CD4-positive, alpha-beta T cell treated with Interleukin-21 for 1 hour (primary cell): ENCODE measurements around the gene MGAT3.

Source experiments
- DNase-seq: peaks from one replicate; pipeline ENCODE4 v3.0.0-alpha.2; 2020

Gene MGAT3

GRCh38 chr22:39453765-39454378 is 2.9 kb upstream of the MGAT3 start:
- no peak for DNase-seq

DNA sequence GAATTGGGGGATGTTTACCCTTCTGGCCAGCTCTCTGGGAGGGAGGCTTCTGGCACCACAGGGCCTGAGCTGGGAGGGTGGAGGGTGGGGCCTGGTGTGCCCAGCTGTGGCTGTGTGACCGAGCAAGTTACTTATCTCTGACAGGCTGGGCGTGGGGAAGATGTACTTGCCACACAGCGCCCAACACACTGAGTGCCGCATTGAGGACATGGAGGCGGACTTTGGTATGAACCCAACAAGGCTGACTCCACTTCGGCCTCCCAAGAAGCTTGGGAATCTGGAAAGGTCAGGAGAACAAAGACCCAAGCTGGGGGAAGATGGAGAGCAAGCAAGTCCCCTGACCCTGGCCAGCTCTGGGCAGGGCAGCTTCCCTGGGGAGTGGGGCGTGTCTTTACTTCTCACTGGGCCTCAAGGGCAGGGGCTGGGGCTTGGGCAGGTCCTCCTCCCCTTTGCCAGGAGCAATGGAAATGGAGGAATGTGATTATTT is 2.4 kb upstream of the MGAT3 start:
- DNase-seq: no peak

- DNase-seq: no peak
Measured at GRCh38 chr22:39457198-39457555, 365 bp downstream of the MGAT3 start.

GRCh38 chr22:39457556-39458443 is 988 bp downstream of the MGAT3 start:
- DNase-seq: no peak

DNA sequence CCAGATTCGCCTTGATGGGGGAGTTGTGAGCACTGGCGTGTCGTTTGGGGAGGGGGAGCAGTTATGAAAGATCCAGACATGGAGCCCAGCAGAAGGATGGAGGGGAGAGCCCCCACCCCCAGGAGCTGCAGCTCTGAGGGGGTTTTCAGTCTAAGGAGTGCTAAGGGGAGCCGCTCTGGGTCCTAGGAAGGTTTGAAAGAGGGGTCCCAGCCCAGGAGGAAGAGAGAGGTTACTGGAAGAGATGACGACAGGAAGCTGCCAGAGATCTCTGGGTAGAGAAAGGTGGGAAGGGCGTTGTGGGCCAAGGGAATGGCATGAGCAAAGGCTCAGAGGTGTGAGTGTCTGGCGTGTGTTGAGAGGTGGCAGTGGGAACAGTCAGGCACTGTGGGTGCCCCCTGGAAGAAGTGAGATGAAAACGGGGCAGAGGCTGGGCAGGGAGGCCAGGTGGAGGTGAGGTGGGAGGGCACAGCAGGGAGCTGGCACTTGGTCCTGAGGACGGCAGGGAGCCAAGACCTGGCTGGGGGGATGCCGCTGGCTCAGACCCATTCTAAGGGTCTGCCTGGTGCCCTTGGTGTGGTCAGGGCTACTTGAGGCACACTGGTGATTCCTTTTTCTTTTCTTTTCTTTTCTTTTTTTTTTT is 1.8 kb downstream of the MGAT3 start:
- DNase-seq: no peak

- DNase-seq: no peak
Measured at GRCh38 chr22:39459681-39460080, 2.9 kb downstream of the MGAT3 start.

- DNase-seq: no peak
Measured at GRCh38 chr22:39462443-39463221, 5.8 kb downstream of the MGAT3 start.

GRCh38 chr22:39463277-39463676 is 6.5 kb downstream of the MGAT3 start:
- DNase-seq: no peak

DNA sequence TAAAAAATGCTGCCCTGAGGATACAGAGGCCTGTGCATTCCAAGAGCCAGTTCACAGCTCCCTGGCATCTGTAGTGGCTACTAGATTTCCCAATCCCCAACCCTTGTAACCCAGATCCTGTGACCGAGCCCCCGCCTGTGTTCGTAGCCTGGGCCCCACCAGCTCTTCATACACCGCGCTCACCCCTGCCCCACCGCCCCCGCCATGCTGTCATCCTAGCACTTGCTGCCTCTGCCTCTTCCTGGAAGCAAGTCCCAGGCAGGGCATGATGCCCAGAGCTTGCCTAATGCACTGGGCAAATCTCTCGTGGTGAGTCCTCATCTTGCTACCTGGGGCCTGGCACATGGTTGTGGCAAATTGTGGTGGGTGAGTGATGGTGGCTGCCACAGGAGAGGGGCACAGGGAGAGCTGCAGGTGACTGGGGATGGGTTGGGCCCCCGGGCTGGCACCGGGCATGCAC is 7.1 kb downstream of the MGAT3 start:
- DNase-seq: no peak

DNA sequence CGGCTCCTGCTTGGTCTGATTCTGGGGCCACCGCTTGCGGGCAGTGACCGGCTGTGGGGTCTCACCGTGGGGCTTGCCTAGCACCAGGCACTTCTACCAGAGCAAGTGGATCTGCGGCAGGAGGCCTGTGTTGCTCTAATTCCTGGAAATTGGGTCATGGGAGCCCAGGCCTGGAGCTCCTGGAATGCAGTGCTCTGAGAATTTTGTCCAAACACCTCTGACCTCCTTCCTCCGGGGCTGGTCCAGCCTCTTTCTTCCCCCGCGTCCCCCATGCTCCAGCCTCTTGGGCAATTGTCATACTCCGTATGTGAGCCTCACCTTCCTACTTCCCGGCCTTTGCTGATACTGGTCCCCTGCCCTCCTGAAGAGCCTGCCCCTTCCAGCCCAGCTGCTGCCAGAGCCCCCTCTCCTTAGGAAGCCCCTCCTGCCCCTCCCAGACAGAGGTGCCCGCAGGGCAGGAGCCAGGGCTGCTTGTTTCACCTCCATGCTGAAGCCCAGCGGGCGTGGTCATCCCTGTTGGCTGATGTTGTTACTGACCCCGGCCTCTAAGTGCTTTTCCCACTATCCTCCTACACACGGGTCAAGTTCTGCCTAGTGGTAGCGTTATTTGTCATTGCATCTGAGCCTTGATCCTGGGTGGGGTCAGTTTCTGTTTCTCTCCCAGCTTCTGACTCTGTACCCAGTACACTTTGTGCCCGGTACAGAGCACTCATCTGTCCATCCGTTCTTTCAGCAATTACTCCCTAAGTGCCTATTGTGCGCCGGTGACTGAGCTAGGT is 9.6 kb downstream of the MGAT3 start:
- DNase-seq: no peak

DNA sequence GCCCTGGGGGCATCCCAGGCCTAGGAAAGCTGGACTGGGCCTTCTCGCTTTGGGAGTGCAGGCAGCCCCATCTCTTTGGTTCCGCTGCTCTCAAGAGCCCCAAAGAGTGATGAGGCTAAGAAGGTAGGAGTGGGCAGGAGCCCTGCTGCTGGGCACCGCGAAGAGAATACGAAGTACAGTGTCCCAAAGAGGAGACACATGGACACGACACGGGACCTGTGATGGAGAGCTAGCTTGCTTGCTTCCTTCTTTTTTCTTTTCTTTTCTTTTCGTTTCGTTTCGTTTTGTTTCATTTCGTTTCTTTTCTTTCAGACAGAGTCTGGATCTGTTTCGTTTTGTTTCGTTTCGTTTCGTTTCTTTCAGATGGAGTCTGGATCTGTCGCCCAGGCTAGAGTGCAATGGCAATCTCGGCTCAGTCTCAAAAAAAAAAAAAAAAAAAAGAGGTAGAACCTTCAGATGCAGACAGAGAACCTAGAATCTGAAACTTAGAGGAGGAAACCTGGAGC is 10.6 kb downstream of the MGAT3 start:
- no peak for DNase-seq

GRCh38 chr22:39468487-39469325 is 11.9 kb downstream of the MGAT3 start:
- DNase-seq: no peak

- DNase-seq: no peak
Measured at GRCh38 chr22:39469326-39469680, 12.5 kb downstream of the MGAT3 start.

GRCh38 chr22:39469681-39470450 is 13.1 kb downstream of the MGAT3 start:
- DNase-seq: no peak

DNA sequence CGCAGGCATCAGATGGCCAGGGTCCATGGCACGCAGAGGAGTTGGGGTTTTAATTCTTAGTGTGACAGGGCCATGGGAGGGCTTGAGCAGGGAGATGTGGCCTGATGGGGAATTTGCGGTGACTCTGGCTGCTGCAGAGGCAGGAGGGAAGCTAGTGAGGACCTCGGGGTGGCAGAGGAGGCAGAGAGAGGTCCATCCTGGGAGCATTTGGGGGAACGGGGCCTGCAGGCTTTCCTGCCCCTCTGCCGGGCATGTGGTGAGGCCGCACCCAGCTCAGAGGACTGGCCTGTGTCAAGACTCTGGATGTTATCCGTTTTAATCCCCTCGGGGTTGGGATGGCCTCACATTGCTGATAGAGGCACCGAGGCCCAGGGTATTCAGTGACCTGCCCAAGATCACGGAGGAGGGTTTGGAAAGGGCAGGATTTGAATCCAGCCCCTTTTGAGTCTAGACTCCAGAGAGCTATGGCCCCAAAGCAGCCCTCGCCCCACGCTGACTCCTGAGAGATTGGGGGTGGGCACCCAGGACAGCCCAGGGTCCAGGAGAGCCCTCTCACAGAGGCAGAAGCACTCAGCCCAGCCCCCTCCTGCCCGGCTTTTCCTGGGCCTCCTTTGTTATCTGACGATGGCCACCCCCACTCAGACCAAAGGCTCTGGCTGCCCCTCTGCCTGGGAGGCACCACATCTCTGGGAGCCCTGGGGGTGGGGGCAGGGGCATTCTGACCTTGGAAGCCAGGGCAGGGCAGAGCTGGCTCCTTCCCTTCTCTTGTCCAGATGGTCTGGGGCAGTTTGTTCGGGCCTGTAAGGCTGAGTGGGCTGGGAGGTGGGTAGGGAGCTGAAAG is 13.9 kb downstream of the MGAT3 start:
- no peak for DNase-seq

- no peak for DNase-seq
Measured at GRCh38 chr22:39471381-39472141, 14.7 kb downstream of the MGAT3 start.

GRCh38 chr22:39472570-39473556 is 16.1 kb downstream of the MGAT3 start:
- DNase-seq: no peak
